Stimulated activated CD4-positive, alpha-beta T cell treated with anti-CD3 and anti-CD28 coated beads, Interleukin-15, amount 100 ng/mL, for 1 hour (primary cell): ENCODE measurements around the gene SEMA7A.

ENCODE experiments used
- DNase-seq, 2 donors: peaks; one replicate each; pipeline ENCODE4 v3.0.0-alpha.2; 2020; ENCODE audit warnings: low read depth in 1 of 2, low spot score in 1 of 2

SEMA7A gene

GRCh38 chr15:74451861-74452835 is 18.4 kb upstream of the SEMA7A start:
- no peak for DNase-seq

GRCh38 chr15:74451322-74451721 is 17.6 kb upstream of the SEMA7A start:
- DNase-seq, result no peak

GRCh38 chr15:74449643-74450205 is 16.0 kb upstream of the SEMA7A start:
- no peak for DNase-seq

GRCh38 chr15:74449095-74449494 is 15.3 kb upstream of the SEMA7A start:
- no peak for DNase-seq

- DNase-seq, result no peak
These were observed 12.3 kb upstream of the SEMA7A start for GRCh38 chr15:74445816-74446763.

- no peak for DNase-seq
These were observed 10.6 kb upstream of the SEMA7A start for GRCh38 chr15:74444106-74445062.

- no peak for DNase-seq
These were observed 9.5 kb upstream of the SEMA7A start for GRCh38 chr15:74443100-74443909.

GRCh38 chr15:74442604-74443003 is 8.8 kb upstream of the SEMA7A start:
- DNase-seq, result no peak

GRCh38 chr15:74442063-74442462 is 8.3 kb upstream of the SEMA7A start:
- DNase-seq, result no peak

GRCh38 chr15:74441248-74441941 is 7.6 kb upstream of the SEMA7A start:
- no peak for DNase-seq

GRCh38 chr15:74438721-74439316 is 5.1 kb upstream of the SEMA7A start:
- DNase-seq, result peak; percentile 53 to 70

- DNase-seq, result no peak
These were observed 4.4 kb upstream of the SEMA7A start for GRCh38 chr15:74438206-74438605.

GRCh38 chr15:74434263-74435136 is 742 bp upstream of the SEMA7A start:
- no peak for DNase-seq

GRCh38 chr15:74432968-74433591 is 678 bp downstream of the SEMA7A start:
- DNase-seq, result no peak

GRCh38 chr15:74432271-74432967 is 1.3 kb downstream of the SEMA7A start:
- DNase-seq, result no peak

GRCh38 chr15:74431645-74432044 is 2.1 kb downstream of the SEMA7A start:
- no peak for DNase-seq
